HCT116 (cell line): ENCODE measurements around the gene DMD.

Experiments
- REST ChIP-seq: IDR thresholded peaks from 2 replicates; pipeline ENCODE4 v1.6.1; 2012; ENCODE audit warnings: low read depth
- TCF7L2 ChIP-seq: IDR thresholded peaks from 2 replicates; pipeline ENCODE4 v1.7.0; 2011; ENCODE audit warnings: borderline replicate concordance, inconsistent platforms; ENCODE audit not compliant: insufficient read depth, insufficient read length; ENCODE audit errors: extremely low read depth

GRCh38 chrX:31178769-31179125 lies 2032.6 kb downstream of the DMD start:
- TF ChIP-seq TCF7L2 (no peak), REST (no peak)
